Subcutaneous adipose tissue (tissue), 4 donors: Measurements from ENCODE around the gene AMOTL2. TPM values are rescaled to one million over a fixed set of nuclear protein-coding genes. Genes with fewer than 3 reads are reported as not detected.

Experiments used
- total RNA-seq, 4 donors: library from RNA; depleted of rRNA; stranded (reverse); fragments of >200 nt; gene quantifications; one replicate each; pipeline ENCODE4 v1.1.0, GENCODE V29; 2016
- TF ChIP-seq, protein P1 (sequence below): fragments of 450-650 bp; IDR thresholded peaks from one replicate; pipeline ENCODE4 v1.5.1; 2016; ENCODE audit warnings: low read depth, mild to moderate bottlenecking, control low read depth, antibody characterized with exemption, moderate library complexity

Gene AMOTL2
- total RNA-seq, 4 donors from 2014 or later = 92.4 to 320 (median 137) TPM

DNA sequence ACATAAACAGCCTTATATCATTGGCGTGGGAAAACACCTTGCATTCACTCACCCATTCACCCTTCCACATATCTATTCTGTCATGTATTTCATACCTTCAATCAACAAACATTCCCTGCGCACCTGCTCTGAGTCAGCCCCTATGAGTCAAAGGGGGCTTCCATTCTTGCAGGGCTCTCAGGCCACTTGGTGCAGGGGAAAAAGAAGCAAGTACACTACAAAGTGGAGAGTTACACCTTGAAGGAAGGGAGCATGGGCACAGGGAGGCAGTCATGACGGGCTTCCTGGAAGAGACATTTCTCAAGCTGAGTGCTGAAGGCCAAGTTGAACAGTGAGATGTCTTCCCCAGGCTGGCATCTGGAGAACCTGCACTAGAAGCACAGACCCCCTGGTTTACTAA is 4.6 kb upstream of the AMOTL2 start:
- TF ChIP-seq, protein P1, sequence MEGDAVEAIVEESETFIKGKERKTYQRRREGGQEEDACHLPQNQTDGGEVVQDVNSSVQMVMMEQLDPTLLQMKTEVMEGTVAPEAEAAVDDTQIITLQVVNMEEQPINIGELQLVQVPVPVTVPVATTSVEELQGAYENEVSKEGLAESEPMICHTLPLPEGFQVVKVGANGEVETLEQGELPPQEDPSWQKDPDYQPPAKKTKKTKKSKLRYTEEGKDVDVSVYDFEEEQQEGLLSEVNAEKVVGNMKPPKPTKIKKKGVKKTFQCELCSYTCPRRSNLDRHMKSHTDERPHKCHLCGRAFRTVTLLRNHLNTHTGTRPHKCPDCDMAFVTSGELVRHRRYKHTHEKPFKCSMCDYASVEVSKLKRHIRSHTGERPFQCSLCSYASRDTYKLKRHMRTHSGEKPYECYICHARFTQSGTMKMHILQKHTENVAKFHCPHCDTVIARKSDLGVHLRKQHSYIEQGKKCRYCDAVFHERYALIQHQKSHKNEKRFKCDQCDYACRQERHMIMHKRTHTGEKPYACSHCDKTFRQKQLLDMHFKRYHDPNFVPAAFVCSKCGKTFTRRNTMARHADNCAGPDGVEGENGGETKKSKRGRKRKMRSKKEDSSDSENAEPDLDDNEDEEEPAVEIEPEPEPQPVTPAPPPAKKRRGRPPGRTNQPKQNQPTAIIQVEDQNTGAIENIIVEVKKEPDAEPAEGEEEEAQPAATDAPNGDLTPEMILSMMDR = no peak

DNA sequence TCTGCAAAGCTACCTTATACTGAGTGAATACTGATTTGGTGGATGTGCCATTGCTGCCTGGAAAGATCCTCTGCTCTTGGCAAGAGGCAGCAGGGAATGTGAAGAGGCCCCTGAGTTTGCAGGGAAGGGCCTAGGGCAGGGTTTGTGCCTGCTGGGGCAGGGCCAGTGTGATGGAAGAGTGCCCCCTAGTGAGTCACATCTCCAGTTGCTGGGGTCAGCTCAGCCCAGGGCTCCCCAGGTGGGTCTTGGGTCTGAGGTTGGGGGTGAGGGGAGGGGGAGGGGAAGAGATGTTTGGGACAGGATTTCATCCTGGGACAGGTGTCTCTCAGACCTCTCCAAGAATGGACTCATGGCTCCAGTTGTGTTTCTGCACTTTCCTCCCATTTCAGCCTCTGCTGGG is 4.1 kb upstream of the AMOTL2 start:
- TF ChIP-seq, protein P1 = no peak

DNA sequence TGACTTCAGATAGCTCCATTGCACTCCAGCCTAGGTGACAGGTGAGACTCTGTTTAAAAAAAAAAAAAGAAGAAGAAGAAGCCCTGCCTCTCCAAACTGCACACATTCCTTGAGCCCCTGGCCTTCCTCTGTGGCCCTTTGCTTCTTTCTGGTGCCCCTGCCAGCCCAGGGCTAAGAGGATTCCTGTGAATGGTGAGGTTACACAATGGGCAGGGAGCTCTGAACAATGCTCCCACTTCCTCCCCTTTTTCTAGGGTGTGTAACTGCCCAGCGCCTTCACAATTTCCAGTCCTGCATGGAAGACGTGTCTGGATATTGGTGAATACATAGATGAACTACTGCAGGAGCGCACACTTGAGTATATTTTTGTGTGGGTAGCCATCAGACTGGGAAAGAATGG is 3.6 kb upstream of the AMOTL2 start:
- TF ChIP-seq, protein P1 = no peak

DNA sequence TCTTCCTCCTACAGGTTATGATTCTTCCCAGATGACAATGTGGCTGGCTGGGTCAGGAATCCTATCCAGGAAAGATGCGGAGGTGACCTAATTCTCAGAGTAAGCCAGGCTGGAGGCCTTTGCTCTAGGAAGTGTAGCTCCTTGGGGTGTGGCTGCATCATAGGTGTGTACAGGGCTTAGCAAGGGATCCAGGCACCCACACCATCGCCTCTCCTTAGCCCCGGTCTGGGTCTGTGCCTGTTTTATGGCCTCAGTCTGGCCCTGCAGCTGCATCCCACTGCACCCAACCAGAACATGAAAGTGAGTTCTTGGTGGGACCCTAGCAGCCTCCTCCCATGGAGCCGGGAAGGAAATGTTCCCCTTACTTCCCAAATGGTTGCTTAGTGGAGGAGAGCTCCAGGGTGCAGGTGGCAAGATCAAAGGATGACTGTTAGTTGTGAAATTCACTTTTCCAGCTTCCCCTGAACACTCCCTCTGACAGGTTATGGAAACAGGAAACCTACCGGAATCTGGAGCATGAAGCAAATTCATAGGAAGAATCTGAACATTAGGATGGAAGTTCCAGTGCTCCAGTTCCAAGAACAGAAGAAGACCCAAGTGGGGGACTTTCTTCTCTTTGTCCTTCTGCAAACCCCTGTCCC is 2.7 kb upstream of the AMOTL2 start:
- TF ChIP-seq, protein P1 = no peak

DNA sequence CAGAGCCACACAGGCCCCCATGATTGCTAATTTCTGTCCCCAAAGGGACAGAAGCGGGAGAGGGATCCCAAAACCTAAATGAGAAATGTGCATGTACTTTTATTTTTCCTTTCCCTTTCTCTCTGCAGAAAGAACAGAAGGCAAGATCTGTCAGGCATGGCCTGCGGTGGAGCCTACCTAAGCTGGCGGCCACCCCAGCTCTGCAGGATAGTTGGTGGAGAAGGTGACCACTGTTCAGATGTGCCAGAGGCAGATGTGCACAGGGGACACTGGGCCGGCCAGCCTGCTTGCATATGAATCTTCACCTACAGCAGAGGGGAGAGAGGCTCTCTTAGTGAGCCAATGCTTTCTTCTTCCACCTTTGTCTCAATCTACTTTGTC is 2.1 kb upstream of the AMOTL2 start:
- TF ChIP-seq, protein P1 = no peak

DNA sequence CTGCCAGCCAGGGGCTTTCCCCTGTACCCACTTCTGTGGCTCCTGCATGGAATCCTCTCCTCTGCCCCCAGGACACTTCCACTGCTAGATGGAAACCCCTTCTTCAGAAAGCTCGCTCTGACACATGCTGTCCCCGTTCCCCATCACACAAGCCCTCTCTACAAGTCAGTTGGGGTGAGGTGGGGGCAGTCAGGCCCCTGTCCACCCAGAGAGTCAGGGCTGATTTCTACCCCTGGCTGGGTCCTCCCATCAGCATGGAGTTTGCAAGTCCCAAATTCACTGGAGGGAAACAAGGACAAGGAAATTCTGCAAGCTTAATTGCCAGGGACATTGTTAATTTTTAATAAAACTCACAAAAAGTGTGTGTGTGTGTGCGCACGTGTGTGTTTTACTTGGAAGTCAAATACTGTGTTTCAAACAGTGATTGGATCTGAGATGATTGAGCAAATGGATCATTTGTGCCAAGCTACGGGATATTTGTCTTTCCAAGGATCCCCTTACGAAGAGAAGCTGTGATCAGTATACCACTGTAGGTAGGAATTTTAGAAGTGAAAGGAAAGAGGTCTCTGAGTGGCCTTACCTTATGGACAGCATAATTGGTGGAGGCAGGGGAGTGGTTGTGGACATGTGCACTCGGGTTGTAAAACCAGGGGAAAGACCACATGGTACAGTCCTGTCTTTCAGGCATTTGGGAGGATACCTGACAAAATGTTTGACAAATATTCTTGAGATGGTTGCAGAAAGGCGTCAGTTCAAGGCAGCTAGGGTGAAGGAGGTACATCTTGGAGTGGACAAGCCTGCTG is 1.5 kb upstream of the AMOTL2 start:
- TF ChIP-seq, protein P1 = no peak

DNA sequence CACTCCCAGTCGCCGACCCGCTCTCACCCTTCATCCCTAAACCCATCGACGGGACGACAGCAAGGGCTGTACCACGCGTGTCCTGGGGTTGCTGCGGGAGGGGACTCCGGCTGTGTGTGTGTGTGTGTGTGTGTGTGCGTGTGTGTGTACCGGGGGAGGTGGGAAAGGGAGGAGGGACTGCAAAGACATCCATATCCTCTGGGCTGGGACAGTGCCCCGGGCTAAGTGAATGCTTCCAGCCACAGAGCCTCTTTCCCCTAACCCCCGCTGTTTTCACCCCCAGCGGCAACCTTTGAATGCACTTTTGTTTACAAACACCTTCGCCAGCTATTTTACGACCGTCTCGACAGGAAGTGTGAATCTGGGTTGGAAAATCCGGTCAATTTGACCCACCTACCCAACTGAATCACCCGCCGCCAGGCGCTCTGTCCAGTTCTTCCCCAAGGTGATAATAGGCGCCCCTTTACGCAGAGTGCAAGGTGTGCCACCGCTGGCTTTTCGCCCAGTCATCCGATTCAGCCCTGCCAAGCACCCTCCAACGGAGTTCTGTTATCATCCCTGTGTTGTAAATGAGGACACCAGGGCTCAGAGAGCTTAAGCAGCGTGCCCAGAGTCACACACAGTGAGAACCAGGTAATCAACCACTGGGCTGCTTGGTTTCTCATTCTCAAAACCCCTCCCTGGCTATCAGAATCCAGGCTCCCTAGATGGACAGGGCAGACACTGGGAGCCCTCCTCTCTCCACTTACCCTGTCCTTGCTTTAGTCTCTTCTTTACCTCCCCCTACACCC is 739 bp upstream of the AMOTL2 start:
- TF ChIP-seq, protein P1 = no peak
